Stomach (tissue), 9 donors: ENCODE results near the gene C4BPB. TPM values are rescaled to one million over a fixed set of nuclear protein-coding genes. Genes with fewer than 3 reads are reported as not detected.

Experiments used
- DNase-seq, 2 donors: peaks; one replicate each; pipeline versions ENCODE4 v3.0.0 to v3.0.0-alpha.2; 2013 to 2019
- H3K27ac ChIP-seq, 5 donors: fragments of 200-600 bp in 4 of 5; sonication (generic) in 4 of 5; one replicate each; pipeline ENCODE4 v1.5.1; 2013 to 2019; ENCODE audit warnings: mild to moderate bottlenecking in 1 of 5, moderate library complexity in 1 of 5
- H3K27me3 ChIP-seq, 3 donors: fragments of 200-600 bp; sonication (generic); one replicate each; pipeline ENCODE4 v1.5.1; 2017 to 2019; ENCODE audit warnings: mixed run types in 1 of 3
- H3K36me3 ChIP-seq, 4 donors: fragments of 200-600 bp; sonication (generic); 1 replicate in 3 of 4; 2 replicates in 1 of 4; pipeline ENCODE4 v1.5.1; 2016 to 2019
- H3K4me1 ChIP-seq, 4 donors: fragments of 200-600 bp; sonication (generic); one replicate each; pipeline ENCODE4 v1.5.1; 2016 to 2019
- H3K4me3 ChIP-seq, 4 donors: fragments of 200-600 bp; sonication (generic) in 3 of 4; one replicate each; pipeline ENCODE4 v1.5.1; 2016 to 2019; ENCODE audit warnings: mild to moderate bottlenecking in 1 of 4
- H3K9me3 ChIP-seq, 4 donors: fragments of 200-600 bp; sonication (generic); one replicate each; pipeline ENCODE4 v1.5.1; 2016 to 2019
- CTCF ChIP-seq, 7 experiments: fragments of 450-650 bp in 4 of 7; fragments of 200-600 bp in 3 of 7; sonication (generic) in 3 of 7; IDR thresholded peaks; one replicate each; pipeline ENCODE4 v1.5.1; 2016 to 2019; ENCODE audit warnings: antibody characterized with exemption in 7 of 7, control low read depth in 2 of 7, mild to moderate bottlenecking in 1 of 7
- EP300 ChIP-seq: sonication (generic); formaldehyde crosslinking; IDR thresholded peaks from one replicate; pipeline ENCODE4 v1.6.1; 2017; ENCODE audit warnings: antibody characterized with exemption
- POLR2A ChIP-seq, 4 donors: fragments of 450-650 bp; IDR thresholded peaks; one replicate each; pipeline ENCODE4 v1.6.1; 2016; ENCODE audit warnings: antibody characterized with exemption in 4 of 4, control low read depth in 2 of 4, mild to moderate bottlenecking in 1 of 4, moderate library complexity in 1 of 4
- POLR2AphosphoS5 ChIP-seq, 3 donors: sonication (generic); formaldehyde crosslinking; IDR thresholded peaks; one replicate each; pipeline ENCODE4 v1.6.1; 2016; ENCODE audit warnings: antibody characterized with exemption in 3 of 3
- WGBS, 5 donors: extraction: QIAGEN DNeasy Blood & Tissue Kit in 3 of 5; methylation state at CpG; one replicate each; pipeline versions ENCODE4 v1.1.5 to v1.1.7; 2013 to 2018; 5-methylcytosine and 5-hydroxymethylcytosine counted together
- intact Hi-C: fragments of 100-400 bp; cut with DNase I; formaldehyde crosslinking; loops from one replicate; pipeline ENCODE4 v1.15.1; 2023; ENCODE audit warnings: low total_unique reads
- polyA plus RNA-seq, 3 donors: library from polyadenylated mRNA; stranded (reverse); fragments of 200-250 nt; gene quantifications; one replicate each; pipeline ENCODE4 v1.2.3, GENCODE V29; 2013
- total RNA-seq, 5 donors: library from RNA; depleted of rRNA; stranded (reverse); fragments of >200 nt; gene quantifications; one replicate each; pipeline versions ENCODE4 v1.1.0 to v1.2.3, GENCODE V29; 2014 to 2016
- donor health status: healthy with polysubstance abuse.
- donor health status: Bipolar disorder and iron deficiency.
- donor health status: healthy.

Gene C4BPB
- total and polyA plus RNA-seq, 8 donors, result 3.5 to 18.9 (median 8.5) TPM; not detected in 3

- no peak within 1 kb of the TSS for H3K4me3 ChIP-seq
- DNase-seq, result no peak
- no peaks in the 10 kb centered on the region for H3K4me1 ChIP-seq
- WGBS, 5 donors, result 39 to 56% (median 49%) methylated on average over 7 of the region's 7 CpGs
- no peaks in the 10 kb centered on the region for H3K27me3 ChIP-seq
- H3K9me3 ChIP-seq, result no peaks in the 10 kb centered on the region
- H3K36me3 ChIP-seq, result no peaks in the 10 kb centered on the region
- peak within 1 kb of the TSS in 1 of 5 donors; percentile 54 for H3K27ac ChIP-seq
- intact Hi-C loops, result no loop called here
- TF ChIP-seq POLR2AphosphoS5 (IDR thresholded peaks at IDR 0.05) (peak in 2 of 3 donors; percentile 13 to 16), POLR2A (IDR thresholded peaks at IDR 0.05) (no peak)
Measured at GRCh38 chr1:207103892-207104373, 15.3 kb downstream of the C4BPB start, which contains the start of gene C4BPA. Gene C4BPA, plus strand, starts transcription at chr1:207104233. Its CDS starts 8,793 bp downstream, at chr1:207113026.

DNA sequence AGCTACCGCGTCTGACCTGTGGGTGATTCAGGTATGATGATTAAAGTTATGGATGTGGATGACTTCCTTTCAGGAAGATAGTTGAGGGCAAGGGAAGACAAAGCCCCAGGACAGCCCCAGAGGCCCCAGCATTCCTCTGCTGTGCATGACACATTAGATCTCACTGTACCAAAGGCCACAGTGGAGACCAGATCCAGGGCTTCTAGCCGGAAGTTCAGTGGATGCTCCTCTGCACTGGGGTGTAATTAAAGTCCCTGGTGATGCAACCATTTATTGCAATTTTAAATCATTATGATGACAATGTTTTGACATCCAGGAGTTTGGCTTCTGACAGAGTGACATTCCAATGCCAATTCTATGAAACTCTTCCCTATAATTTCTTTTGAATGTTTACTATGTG lies 20.3 kb downstream of the C4BPB start:
- no peak for DNase-seq
- Histone ChIP-seq H3K4me1 (no peaks in the 10 kb centered on the region), H3K27ac (no peak overlapping the region), H3K27me3 (no peaks in the 10 kb centered on the region), H3K9me3 (no peaks in the 10 kb centered on the region), H3K4me3 (no peak overlapping the region), H3K36me3 (no peaks in the 10 kb centered on the region)
- 77 to 96% (median 90%) methylated on average over 3 of the region's 3 CpGs for WGBS, 5 donors
- intact Hi-C loops, result no loop called here
- no peak for TF ChIP-seq POLR2AphosphoS5 (IDR thresholded peaks at IDR 0.05)
- no peak for TF ChIP-seq EP300
- no peak for TF ChIP-seq CTCF (IDR thresholded peaks at IDR 0.05)
- no peak for TF ChIP-seq POLR2A (IDR thresholded peaks at IDR 0.05)

- Histone ChIP-seq H3K36me3 (no peaks in the 10 kb centered on the region), H3K27me3 (no peaks in the 10 kb centered on the region), H3K9me3 (no peaks in the 10 kb centered on the region), H3K4me3 (no peak overlapping the region), H3K4me1 (no peaks in the 10 kb centered on the region), H3K27ac (no peak overlapping the region)
- no peak for TF ChIP-seq CTCF (IDR thresholded peaks at IDR 0.05)
- no peak for TF ChIP-seq EP300
- no peak for TF ChIP-seq POLR2AphosphoS5 (IDR thresholded peaks at IDR 0.05)
- TF ChIP-seq POLR2A (IDR thresholded peaks at IDR 0.05), result no peak
- DNase-seq, result peak in 1 of 2 donors; percentile 43
- intact Hi-C loops, result no loop called here
- 65 to 85% (median 81%) methylated on average over 2 of the region's 2 CpGs for WGBS, 5 donors
Measured at GRCh38 chr1:207112616-207113296, 24.1 kb downstream of the C4BPB start.

DNA sequence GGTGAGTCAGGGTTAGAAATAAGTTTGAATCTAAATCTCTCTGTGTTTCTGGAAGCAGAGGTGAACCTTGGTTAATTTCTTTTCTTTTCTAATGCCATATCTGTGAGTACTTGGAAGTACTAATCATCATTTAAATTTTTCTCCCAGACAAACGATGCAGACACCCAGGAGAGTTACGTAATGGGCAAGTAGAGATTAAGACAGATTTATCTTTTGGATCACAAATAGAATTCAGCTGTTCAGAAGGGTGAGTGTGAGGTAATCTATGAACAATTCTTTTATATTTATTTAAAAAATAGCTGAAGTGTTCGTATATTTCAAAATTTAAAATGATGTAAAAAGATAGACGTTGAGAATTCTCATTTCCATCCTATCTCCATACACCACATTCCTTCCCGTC lies 26.6 kb downstream of the C4BPB start:
- Histone ChIP-seq H3K4me1 (no peaks in the 10 kb centered on the region), H3K27me3 (no peaks in the 10 kb centered on the region), H3K27ac (no peak overlapping the region), H3K9me3 (no peaks in the 10 kb centered on the region), H3K4me3 (no peak overlapping the region), H3K36me3 (no peaks in the 10 kb centered on the region)
- intact Hi-C loops, result no loop called here
- WGBS, 5 donors, result 69 to 75% (median 70%) methylated on average over 5 of the region's 5 CpGs
- TF ChIP-seq POLR2AphosphoS5 (IDR thresholded peaks at IDR 0.05), result no peak
- TF ChIP-seq EP300, result no peak
- no peak for TF ChIP-seq POLR2A (IDR thresholded peaks at IDR 0.05)
- no peak for TF ChIP-seq CTCF (IDR thresholded peaks at IDR 0.05)
- no peak for DNase-seq

- 75 to 80% (median 78%) methylated on average over 3 of the region's 3 CpGs for WGBS, 5 donors
Measured at GRCh38 chr1:207124389-207124788, 35.7 kb downstream of the C4BPB start.

More at GRCh38 chr1:207124389-207124788, 35.7 kb downstream of the C4BPB start:
- Histone ChIP-seq H3K9me3 (peaks cover 5 to 26% (median 20%) of the 10 kb centered on the region in 4 donors), H3K4me3 (no peak overlapping the region), H3K36me3 (peaks cover 0 to 15% (median 0%) of the 10 kb centered on the region in 4 donors), H3K4me1 (no peaks in the 10 kb centered on the region), H3K27ac (no peak overlapping the region), H3K27me3 (no peaks in the 10 kb centered on the region)
- no peak for DNase-seq
- intact Hi-C loops, result no loop called here
- TF ChIP-seq CTCF (IDR thresholded peaks at IDR 0.05), result no peak
- no peak for TF ChIP-seq POLR2A (IDR thresholded peaks at IDR 0.05)
- TF ChIP-seq EP300, result no peak
- TF ChIP-seq POLR2AphosphoS5 (IDR thresholded peaks at IDR 0.05), result no peak
